AG04450 (cell line): Measurements from ENCODE around the gene CARD9. TPM values are rescaled to one million over a fixed set of nuclear protein-coding genes. Genes with fewer than 3 reads are reported as not detected.

Source experiments
- CTCF ChIA-PET: fragments of 300-600, 350-600 bp; formaldehyde crosslinking; extraction: SDS; loops from one replicate; lab custom pipeline; 2022; ENCODE audit warnings: antibody characterized with exemption, inconsistent platforms; lab: Charles Lee
- POLR2A ChIA-PET: fragments of 350-600 bp; formaldehyde crosslinking; extraction: SDS; loops from one replicate; lab custom pipeline; 2021; ENCODE audit warnings: antibody characterized with exemption, inconsistent platforms; lab: Yijun Ruan, JAX
- DNase-seq: peaks from one replicate; pipeline ENCODE4 v3.0.0-alpha.2; 2011; ENCODE audit warnings: low read depth, low spot score
- H3K27ac ChIP-seq: one replicate; pipeline ENCODE4 v1.5.1; 2012; ENCODE audit warnings: low read depth, low read length, control low read depth
- H3K27me3 ChIP-seq: one replicate; pipeline ENCODE4 v1.6.0; 2012; ENCODE audit warnings: low read length; ENCODE audit not compliant: control insufficient read depth, insufficient read depth
- H3K4me3 ChIP-seq: 2 replicates; pipeline ENCODE4 v1.5.1; 2011; ENCODE audit warnings: mild to moderate bottlenecking, low read depth, low read length, control low read depth
- H3K9me3 ChIP-seq: 2 replicates; pipeline ENCODE4 v1.5.1; 2012; ENCODE audit warnings: low read length; ENCODE audit not compliant: control insufficient read depth, insufficient read depth
- CTCF ChIP-seq: IDR thresholded peaks from 2 replicates; pipeline ENCODE4 v1.5.1; 2011; ENCODE audit warnings: low read depth, low read length, control low read depth, inconsistent platforms
- polyA plus RNA-seq: library from polyadenylated mRNA; depleted of rRNA; stranded (reverse); fragments of >200 nt; gene quantifications from 2 replicates; pipeline ENCODE4 v1.2.3, GENCODE V29; 2011

The CARD9 gene
- polyA plus RNA-seq, 1 experiment, result 0.63 TPM

GRCh38 chr9:136397643-136398042, 24.2 kb upstream of the CARD9 start:
- CTCF ChIA-PET, result interaction anchor here (0.9 to 1.8 kb wide), 2 partner anchors 11 to 85 kb away, joined by 3 to 9 read pairs; no protein-coding TSS in a partner anchor

GRCh38 chr9:136396219-136396515, 22.7 kb upstream of the CARD9 start:
- Histone ChIP-seq H3K4me3 (no peak overlapping the region), H3K27me3 (no peaks in the 10 kb centered on the region), H3K27ac (no peak overlapping the region), H3K9me3 (no peaks in the 10 kb centered on the region; the same call in 1 of the 2 replicates)
- no peak for DNase-seq
- TF ChIP-seq CTCF, result no peak
- ChIA-PET CTCF (interaction anchor here (1.2 kb wide), 1 partner anchor 83 kb away, joined by 3 read pairs; no protein-coding TSS in a partner anchor), POLR2A (no interaction called here)

More at GRCh38 chr9:136397643-136398042, 24.2 kb upstream of the CARD9 start:
- DNase-seq, result no peak
- Histone ChIP-seq H3K27me3 (no peaks in the 10 kb centered on the region), H3K27ac (no peak overlapping the region), H3K9me3 (no peaks in the 10 kb centered on the region; the same call in 1 of the 2 replicates), H3K4me3 (no peak overlapping the region)
- POLR2A ChIA-PET, result no interaction called here
- no peak for TF ChIP-seq CTCF

- DNase-seq, result no peak
- H3K27me3 ChIP-seq, result no peaks in the 10 kb centered on the region
- no peaks in the 10 kb centered on the region; the same call in 1 of the 2 replicates for H3K9me3 ChIP-seq
- no peak for TF ChIP-seq CTCF
- CTCF ChIA-PET, result interaction anchor here (1.2 kb wide), 1 partner anchor 83 kb away, joined by 3 read pairs; no protein-coding TSS in a partner anchor
- H3K4me3 ChIP-seq, result no peak overlapping the region
- no peak overlapping the region for H3K27ac ChIP-seq
- POLR2A ChIA-PET, result no interaction called here
Observed at GRCh38 chr9:136395345-136396218, 22.1 kb upstream of the CARD9 start.

GRCh38 chr9:136395020-136395340, 21.5 kb upstream of the CARD9 start:
- ChIA-PET POLR2A (no interaction called here), CTCF (no interaction called here)
- no peak for DNase-seq
- Histone ChIP-seq H3K4me3 (no peak overlapping the region), H3K9me3 (no peaks in the 10 kb centered on the region; the same call in 1 of the 2 replicates), H3K27me3 (no peaks in the 10 kb centered on the region), H3K27ac (no peak overlapping the region)
- no peak for TF ChIP-seq CTCF

- CTCF ChIA-PET, result no interaction called here
- Histone ChIP-seq H3K27me3 (no peaks in the 10 kb centered on the region), H3K27ac (no peak overlapping the region), H3K9me3 (no peaks in the 10 kb centered on the region; the same call in 1 of the 2 replicates), H3K4me3 (no peak overlapping the region)
- no peak for TF ChIP-seq CTCF
- no peak for DNase-seq
- POLR2A ChIA-PET, result no interaction called here
Observed at GRCh38 chr9:136394312-136395019, 21.0 kb upstream of the CARD9 start.
